CD4-positive, alpha-beta T cell treated with Interleukin-1 beta for 1 hour (primary cell): ENCODE data around the gene PRR5L.

ENCODE experiments used
- DNase-seq, 2 donors: peaks; one replicate each; pipeline ENCODE4 v3.0.0-alpha.2; 2020 to 2022

The PRR5L gene

GRCh38 chr11:36361472-36361871 lies 65.4 kb downstream of the PRR5L start:
- no peak for DNase-seq

- DNase-seq, result peak in 1 of 2 donors; percentile 32
These were observed 65.9 kb downstream of the PRR5L start for GRCh38 chr11:36361901-36362391.

DNA sequence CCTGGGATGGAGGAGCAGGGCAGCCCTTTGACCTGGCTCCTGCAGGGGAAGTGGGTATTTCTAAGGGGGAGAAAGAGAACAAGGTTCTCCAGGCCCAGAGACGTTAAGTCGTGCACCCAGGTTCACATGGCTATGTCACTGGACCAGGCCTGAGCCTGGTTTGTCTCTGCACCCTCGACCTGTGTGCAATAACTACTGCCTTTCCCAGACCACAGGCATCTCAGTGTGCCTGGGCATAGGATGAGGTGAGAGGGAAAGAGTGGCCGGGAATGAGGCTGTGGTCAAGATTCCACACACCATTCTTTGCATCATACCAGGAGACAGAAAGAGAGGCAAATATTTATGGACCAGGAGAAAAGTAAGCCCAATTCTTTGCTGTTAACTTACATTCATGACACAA lies 66.8 kb downstream of the PRR5L start:
- no peak for DNase-seq

DNA sequence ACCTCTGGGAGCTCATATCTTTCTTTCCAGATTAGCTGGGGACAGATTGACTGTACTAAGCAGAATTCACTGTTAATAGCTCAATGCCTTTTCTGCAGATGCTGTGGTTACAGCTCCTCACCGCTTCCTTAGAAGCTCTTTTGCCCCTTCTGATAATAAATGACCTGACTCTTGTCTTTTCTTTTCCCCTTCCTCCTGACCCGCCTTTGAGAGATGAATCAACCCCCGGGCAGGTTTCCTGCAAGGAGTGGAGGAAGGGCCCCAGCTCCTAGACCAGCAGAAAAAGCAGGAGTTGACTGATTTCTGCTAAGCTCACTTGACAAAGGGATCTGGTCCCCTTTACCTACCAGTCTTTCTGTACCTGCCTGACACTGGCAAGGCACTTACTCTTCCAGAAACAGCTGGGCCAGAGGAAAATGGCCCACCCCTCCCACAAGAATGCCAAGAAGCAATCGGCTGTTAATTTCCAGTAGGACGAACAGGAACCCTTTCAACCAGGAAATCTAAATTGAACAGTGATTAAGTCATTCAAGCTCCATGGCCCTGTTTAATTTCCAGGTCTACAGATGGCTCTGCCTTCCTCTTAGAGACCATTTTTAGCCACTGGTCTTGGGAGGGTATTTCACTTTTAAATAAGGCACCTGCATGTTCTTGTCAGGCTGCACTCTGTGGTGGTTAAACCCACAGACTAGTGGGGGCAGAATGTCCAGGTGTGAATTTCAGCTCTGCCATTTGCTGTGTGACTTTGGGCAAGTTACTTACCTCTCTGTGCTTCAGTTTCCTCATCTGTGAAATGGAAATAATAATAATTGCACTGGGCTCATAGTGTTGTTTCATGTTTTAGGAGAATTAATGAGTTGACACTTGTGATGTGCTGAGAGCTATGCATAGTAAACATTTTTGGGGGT lies 67.5 kb downstream of the PRR5L start:
- DNase-seq, result no peak

- DNase-seq, result no peak
These were observed 68.7 kb downstream of the PRR5L start for GRCh38 chr11:36364551-36365325.

GRCh38 chr11:36365907-36366306 lies 69.8 kb downstream of the PRR5L start:
- DNase-seq, result no peak

DNA sequence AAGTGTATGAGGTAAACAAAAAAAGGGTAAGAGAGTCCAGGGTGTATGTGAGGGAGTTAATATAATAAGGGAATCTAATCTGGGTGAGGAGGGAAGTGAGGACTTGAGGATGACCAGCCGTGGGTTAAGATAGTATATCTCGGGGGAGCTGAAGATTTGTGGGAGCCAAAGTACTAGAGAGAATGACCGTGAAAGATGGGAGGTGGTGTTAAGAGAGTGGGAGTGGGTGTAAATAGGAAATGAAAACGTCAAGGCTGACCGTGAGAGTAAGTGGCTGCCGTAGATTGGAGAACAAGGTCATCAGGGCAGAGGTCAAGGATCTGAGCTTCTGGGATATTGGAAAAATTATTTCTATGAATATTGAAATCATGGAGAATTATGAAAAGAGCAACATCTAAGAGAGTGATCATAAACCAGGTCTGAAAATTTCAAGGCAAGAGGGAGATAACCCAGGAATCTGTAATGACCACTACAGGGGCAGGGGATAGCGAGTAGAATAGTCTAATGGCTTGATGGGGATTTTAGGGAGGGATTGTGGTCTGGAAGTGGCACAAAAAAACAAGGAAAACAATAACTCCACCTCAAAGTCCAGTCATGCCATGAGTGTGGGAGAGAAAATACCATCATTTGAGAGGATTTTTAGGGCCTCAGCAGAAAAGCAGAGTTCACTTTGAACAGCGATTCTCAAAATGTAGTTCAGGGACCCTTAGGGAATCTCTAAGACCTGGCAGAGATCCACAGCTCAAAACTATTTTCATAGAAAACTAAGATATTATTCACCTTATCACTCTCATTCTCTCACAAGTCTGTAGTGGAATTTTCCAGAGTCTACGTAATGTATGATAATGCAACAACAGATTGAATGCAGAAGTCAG lies 72.0 kb downstream of the PRR5L start:
- no peak for DNase-seq

DNA sequence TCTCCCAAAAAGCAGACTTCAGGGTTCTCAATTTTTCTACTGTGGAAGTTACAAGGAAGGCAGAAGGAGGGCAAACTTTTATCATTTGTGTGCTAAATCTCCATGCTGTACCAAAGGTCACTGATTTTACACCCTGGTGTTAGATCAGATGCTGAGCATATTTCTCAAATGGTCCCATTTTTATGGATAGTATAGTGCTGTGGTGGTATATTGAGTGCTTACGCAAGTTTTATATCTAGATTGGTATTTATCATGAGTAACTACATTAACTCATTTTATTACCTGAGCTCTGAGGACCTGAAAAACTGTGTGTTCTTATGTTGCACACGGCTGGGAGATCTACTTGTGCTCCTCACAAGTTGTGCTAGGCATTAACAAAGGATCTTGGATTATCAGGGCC lies 75.1 kb downstream of the PRR5L start:
- no peak for DNase-seq

DNA sequence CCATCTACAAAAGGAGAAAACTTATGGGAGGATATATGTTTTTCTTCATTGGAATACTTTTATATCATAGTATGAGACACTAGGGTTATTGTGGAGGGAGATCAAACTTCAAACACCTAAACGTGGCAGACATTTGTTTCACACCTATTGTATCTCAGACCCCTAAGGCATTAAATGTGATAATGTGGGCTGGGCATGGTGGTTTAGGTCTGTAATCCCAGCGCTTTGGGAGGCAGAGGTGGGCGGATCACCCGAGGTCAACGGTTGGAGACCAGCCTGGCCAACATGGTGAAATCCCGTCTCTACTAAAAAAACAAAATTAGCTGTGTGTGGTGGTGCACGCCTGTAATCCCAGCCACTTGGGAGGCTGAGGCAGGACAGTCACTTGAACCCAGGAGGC lies 75.5 kb downstream of the PRR5L start:
- DNase-seq, result no peak

- no peak for DNase-seq
These were observed 76.1 kb downstream of the PRR5L start for GRCh38 chr11:36372101-36372771.

DNA sequence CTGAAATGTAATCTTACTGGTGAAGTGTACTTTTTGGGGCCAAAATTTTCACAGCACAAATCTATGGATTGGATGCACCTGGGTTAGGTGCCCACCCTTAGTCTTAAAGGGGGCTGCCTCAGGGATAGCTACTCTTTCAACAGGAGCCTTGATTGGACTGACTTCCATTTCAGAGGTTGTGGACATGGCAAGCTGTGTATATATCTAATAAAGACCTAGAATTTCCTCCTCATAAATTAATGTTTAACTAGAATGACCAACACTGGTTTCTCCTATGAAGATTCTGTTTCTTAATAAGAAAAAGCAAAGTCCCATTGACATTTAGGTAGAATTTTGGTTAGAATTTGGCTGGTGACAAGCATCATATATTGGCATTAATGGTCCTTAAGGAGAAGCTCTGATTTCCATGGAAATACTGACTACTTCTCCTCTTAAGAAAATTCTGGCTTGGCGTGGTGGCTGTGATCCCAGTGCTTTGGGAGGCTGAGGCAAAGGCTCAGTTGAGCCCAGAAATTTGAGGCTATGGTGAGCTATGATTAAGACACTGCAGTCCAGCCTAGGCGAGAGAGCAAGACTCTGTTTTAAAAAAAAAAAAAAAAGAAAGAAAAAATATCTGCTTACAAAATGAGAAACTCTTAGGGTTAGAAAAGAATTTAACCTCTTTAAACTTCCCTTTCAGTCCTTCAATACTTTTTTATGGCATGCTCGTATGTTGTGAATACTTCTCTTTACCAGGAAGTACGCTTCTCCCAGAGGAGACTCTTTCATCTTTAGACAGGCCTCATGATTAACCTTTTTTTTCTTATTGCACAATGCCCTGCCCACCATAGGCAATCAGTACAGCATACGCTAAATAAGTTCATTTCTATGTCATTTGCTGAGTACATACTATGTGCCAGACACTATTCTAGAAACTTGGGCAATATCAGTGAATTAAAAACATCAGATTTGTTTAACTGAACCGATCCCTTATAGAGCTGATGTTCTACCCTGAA lies 77.2 kb downstream of the PRR5L start:
- DNase-seq, result no peak

- DNase-seq, result no peak
These were observed 78.6 kb downstream of the PRR5L start for GRCh38 chr11:36374726-36375125.

DNA sequence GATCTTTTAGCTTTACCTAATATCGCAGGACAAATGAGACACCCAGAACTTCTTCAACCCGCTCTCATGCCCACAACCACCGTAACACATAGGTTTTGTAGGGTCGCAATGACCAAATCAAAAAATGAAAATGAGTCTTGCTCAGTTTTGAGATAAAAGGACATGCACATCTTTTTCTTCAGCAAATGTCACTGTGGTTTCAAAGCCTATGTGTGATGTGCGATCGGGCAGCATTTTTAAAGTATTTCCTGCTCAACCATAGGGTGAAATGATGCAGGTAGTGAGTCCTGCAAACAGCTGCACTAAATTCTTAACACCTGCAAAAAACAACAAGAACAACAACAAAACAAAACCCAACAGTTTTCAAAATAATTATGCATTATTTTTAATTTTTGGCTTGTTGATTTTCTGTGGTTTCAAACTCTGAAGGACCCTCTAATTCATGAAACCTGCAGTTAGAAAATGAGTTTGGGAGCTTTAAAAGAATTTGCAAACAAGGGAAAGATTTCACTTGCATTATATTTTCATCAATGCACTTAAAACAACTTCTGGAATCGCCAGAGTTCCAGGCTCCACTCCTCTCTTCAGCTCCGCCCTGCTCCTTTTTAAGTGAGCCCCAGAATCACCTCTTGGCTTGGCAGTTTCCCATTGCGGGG lies 79.4 kb downstream of the PRR5L start:
- no peak for DNase-seq

GRCh38 chr11:36376009-36376887 lies 80.2 kb downstream of the PRR5L start:
- no peak for DNase-seq

DNA sequence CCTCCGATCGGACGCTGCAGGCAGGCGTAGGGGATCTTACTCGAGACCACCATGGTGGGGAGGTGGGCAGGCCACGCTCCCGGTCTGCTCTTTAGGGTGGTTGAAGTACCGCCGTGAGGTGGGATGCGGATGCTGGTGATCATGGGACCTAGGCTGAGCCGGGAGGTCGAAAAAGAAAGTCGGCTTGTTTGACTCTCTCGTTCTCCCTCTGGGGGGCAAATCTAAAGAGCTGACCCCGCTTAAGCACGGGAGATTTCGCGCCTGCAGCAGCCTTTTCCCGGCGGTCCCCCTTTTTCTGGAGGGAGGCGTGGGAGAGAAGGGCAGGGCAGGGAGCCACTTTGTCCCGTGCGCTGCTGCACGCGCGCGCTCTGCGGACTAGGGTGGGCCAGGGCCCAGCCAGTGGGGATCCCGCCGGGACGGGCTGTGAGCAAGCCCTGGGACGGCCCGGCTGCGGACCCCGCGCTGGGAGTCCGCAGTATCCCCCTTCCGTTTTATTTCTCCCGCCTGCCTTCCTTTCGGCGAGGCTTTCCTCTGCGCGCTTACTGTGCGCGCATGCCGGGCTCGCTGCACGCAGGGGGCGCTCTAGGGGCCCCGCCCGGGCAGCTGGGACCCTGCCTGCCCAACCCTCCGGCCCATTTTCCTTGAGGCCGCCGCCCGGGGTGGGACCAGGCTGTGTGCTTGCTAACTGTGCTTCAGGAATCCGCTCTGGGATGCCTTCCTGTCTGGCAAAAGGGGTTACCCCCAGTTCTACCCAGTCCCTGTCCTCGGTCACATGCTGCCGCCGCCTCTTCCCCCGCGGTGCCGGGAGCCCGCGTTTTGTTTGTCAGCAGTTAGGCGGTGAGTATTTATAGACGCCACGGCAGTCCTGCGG lies 81.0 kb downstream of the PRR5L start:
- DNase-seq, result peak; percentile 61 to 68

- no peak for DNase-seq
These were observed 81.9 kb downstream of the PRR5L start for GRCh38 chr11:36377759-36378564.

GRCh38 chr11:36379653-36380052 lies 83.6 kb downstream of the PRR5L start:
- no peak for DNase-seq
